ENCODE measurements around the gene FGD4. TPM values are rescaled to one million over a fixed set of nuclear protein-coding genes. Genes with fewer than 3 reads are reported as not detected.

Gene FGD4
- 0.61 and 1.9 TPM in 2 replicates for total RNA-seq (2014; rRNA removed; shearing (Covaris generic))

DNA sequence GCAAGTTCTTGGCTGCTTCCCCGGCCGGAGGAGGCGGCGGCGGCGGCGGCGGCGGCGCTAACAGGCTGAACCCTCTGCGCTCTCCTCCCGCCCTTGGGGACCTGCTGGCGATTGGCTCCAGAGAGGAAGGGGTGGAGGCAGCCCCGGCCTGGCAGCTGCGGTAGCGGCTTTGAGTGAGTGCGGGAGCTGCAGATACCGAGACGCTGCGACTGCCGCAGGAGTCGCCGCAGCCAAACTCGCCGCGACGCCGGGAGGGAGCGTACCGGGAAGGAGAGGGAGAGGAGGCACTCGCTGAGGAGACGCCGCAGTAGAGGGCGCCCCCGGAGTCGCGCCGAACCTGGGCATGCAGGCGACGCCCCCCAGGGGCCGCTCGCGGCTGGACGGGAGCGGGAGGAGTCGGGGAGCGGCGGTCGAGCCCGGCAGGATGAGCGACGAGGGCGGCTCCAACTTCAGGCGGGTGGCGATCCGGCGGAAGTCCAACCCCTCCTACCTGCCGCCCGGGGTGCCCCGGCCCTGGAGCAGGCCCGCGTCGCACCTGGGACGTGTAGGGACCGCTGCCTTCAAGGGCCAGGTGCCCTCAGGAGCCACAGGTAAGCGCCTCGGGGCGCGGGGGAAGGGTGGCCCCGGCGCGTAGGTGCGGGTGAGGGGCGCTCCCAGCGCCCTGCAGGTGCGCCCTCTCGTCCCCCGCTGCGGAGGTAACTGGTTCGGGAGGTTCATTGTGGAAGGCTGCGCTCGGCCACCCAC is at the start of gene FGD4:
Gene FGD4, plus strand, starts transcription at position 189 of the 744 bp plus-strand sequence.
- in situ Hi-C loops (cut with HindIII; ENCODE audit: low sequenced_read_pairs): no loop called here
- DNase-seq (ENCODE audit: low spot score): peak; percentile 86

DNA sequence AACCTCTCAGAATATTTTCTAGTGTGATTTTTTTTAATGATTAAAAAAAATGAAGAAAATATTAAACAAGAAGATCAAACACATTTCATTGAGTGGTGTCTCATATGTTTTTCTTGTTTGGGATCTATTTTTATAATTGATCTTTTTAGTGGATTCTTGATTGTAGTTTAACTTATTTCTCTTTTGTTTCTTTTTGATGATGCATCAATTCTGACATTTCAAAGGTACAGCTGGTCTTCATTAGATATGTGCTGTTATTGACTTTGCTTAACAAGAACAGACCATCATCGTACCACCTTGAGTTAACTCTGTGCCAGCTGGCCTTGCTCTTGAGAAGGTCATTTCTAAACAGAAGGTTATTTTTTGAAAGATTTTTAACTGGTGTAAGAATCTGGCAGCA is 45.8 kb upstream of the FGD4 start:
- in situ Hi-C loops (cut with HindIII; ENCODE audit: low sequenced_read_pairs): no loop called here
- peak; percentile 16 for DNase-seq (ENCODE audit: low spot score)

DNA sequence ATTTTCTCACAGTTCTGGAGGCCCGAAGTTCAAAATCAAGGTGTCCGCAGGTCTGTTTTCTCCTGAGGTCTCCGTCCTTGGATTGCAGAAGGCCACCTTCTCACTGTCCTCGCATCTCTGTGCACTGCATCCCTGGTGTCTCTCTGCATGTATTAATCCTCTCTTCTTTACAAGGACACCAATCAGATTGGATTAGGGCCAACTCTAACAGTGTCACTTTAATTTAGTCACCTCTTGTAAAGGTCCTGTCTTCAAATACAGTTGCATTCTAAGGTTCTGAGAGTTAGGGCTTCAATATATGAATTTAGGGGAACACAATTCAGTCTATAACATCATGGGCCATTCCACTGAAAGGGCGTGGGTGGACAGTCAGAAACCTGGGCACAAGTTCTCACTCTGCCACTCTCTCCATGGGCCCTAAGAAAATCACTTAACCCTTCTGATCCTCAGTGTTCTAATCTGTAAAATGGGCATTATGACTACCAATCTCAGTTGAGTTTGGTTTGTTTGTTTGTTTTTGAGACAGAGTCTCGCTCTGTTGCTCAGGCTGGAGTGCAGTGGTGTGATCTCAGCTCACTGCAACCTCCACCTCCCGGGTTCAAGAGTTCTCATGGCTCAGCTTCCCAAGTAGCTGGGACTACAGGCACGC is 41.6 kb upstream of the FGD4 start:
- in situ Hi-C loops (cut with HindIII; ENCODE audit: low sequenced_read_pairs): no loop called here
- DNase-seq (ENCODE audit: low spot score): no peak

DNA sequence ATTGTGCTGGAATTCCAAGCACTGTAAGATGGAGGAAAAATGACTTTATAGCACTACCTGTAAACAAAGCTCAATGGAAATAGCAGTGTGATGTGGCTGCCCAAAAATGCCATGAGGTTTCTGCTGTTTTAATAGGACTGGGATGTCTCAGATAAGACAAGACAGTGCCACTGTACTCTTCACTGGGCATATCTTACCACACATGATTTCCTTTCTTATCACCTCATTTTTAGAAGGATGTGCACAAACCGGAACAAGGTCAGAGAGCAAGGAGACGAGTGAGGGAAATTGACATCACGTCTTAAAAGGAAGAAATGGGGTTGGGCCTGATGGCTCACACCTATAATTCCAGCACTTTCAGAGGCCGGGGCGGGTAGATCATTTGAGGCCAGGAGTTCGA is 38.4 kb upstream of the FGD4 start:
- in situ Hi-C loops (cut with HindIII; ENCODE audit: low sequenced_read_pairs): no loop called here
- DNase-seq (ENCODE audit: low spot score): no peak

DNA sequence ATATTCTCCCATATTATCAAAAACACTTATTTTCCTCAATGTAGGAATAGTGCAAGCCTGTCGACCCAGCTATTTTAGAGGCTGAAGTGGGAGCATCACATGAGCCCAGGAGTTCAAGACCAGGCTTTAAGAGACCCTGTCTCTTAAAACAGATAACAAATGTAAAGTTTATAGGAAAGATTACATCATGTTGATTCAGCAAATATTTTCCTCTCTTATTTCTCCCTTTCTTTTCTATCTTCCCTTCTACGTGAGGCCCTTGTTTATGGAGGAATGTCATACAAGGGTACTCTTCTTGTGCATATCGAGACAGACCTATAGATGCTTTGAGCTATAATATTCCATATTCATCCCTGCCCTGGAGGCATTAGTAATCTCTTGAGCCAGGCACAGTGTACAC is 36.5 kb upstream of the FGD4 start:
- DNase-seq (ENCODE audit: low spot score): no peak
- in situ Hi-C loops (cut with HindIII; ENCODE audit: low sequenced_read_pairs): no loop called here

DNA sequence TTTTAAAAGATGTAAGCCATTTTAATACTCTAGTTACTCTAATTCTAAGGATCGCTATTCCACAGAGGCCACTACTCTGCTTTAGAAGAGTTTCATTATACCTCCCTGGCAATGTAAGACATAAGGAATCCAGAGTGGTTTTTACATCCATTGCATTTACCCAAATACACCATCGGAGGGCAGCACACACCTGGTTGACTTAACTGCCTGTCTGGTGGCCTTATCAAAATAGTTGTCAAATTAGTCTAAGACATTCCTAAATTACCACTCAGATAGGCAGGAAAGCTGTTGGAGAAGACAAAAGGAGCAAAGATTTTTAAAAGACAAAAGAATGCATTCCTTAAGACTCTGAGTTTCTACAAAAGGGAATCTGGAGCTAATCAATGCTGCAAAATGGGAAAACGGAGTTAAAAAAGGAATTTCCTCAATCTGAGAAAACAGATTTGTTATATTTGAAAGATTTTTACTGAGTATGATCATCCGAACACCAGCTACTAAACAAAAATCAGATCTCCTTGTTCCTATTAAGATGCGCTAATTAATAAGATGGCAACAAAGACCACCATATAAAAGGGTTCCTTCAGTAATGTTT is 33.8 kb upstream of the FGD4 start:
- in situ Hi-C loops (cut with HindIII; ENCODE audit: low sequenced_read_pairs): no loop called here
- peak; percentile 77 for DNase-seq (ENCODE audit: low spot score)

DNA sequence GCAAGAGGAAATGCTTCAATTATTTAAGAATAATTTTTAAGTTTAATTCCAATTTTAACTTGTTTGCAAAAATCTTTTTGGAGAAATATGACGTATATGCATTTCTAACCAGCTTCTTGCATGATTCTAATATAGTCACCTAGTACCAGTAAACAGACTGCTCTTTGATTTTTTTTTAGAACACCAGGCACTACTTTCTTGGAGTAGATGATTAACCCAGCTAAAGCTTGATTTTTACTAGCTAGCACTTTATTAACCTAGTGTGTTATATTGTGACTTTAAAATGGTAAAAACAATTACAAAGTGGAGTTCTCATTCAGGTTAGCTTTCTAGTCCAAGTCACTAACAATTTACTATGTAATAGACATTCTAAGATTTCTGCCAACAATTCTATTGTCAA is 32.6 kb upstream of the FGD4 start:
- no peak for DNase-seq (ENCODE audit: low spot score)
- in situ Hi-C loops (cut with HindIII; ENCODE audit: low sequenced_read_pairs): no loop called here

DNA sequence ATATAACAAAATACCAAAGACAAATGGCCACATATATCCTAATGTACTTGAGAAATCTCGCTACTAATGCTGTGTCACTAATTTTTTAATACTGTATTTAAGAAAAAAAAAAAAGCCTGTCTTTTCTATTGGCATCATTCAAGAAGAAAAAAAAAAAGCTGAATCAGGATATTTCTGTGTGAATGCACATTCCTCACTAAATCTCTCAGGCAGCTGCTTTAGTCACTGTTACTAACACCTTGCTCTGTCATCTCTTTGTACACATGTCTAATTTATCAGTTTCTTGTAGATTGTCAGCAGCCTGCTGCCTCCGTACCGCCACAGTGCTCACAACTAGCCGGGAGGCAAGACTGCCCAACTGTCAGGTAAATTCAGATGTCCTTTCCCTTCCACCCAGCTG is 32.0 kb upstream of the FGD4 start:
- in situ Hi-C loops (cut with HindIII; ENCODE audit: low sequenced_read_pairs): no loop called here
- no peak for DNase-seq (ENCODE audit: low spot score)

DNA sequence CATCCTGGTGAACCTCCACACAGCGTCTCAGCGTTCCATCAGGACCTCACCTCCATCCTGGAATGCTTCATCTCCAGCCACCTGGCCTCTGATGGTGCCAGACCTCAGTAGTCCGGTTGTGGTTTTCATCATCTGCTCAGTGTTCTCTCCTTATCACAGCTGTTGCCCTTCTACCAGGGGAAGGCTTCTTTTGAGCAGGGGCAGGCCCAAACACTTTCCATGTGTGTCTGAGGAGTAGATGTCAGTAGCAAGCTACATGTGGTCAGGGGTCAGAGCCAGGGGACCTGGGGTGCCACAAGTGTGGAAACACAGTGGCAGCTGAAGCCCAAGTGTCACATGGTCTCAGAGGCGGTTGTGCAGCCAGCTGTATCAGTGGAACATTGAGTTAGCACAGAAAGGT is 30.2 kb upstream of the FGD4 start:
- in situ Hi-C loops (cut with HindIII; ENCODE audit: low sequenced_read_pairs): no loop called here
- no peak for DNase-seq (ENCODE audit: low spot score)

DNA sequence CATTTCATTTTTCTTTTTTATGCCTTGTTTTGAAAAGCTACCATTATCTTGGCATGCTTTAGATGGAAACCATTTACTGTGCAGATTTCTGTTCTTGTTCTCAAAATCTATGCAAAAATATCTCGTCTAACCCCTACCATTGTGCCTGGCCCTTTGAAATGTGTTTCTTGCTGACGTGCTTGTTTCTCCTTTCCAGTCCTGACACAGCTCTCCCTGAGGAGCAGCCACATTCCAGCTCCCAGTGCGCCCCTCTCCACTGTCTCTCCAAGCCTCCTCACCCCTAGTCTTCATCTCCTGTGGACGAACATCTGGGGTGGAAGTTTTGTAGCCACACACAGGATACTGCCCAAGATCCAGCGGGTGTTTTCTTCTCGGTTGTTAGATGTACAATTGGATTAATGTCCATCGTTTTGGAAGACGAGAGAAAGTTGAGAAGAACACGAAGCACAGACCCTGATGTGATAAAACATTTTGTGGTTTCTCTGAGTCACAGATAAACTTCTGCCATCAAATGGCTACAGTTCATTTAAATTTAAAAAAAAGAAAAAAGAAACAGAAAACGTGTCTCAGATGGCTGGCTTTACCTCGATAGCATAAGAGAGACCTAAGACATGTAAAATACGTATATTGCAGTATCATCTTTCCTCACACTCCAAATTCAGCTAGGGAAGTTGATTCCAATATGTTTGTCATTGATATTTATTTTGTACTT is 21.9 kb upstream of the FGD4 start:
- in situ Hi-C loops (cut with HindIII; ENCODE audit: low sequenced_read_pairs): no loop called here
- no peak for DNase-seq (ENCODE audit: low spot score)

DNA sequence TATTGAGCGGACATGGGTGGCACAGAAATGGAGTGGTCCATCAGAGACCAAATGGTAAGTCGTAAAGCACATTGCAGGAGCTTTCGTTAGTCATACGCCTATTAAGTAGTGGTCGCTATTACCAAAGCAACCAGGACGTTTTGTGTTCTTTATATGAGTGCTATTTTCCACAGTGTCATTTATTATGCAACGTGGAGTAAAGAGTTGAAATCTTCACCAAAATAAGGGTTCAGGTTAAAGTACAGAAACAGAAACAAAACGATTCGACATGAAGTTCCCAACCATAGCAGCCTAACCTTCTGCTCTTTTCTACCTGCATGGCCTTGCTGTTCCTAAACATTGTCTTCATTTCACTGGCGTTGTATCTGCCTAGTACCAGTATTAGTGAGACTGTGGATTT is 20.1 kb upstream of the FGD4 start:
- DNase-seq (ENCODE audit: low spot score): no peak
- in situ Hi-C loops (cut with HindIII; ENCODE audit: low sequenced_read_pairs): no loop called here

DNA sequence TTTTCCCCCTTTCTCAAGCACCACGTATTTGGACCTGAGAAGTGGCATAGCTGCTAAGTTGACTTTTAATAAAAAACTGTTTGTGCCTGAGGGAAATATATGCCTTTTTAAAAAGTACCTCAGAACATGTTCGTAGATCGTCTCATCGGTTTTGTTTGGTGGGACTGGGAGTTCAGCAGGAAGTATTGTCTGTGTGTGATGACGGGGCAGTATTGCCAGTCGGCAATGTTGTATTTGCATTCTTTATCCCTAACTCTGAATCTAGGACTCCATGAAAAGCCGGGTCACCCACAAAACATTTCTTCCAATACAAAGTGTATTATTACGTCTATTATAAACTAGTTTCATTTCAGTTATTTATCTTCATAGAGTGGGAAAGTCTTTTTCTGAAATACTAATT is 19.7 kb upstream of the FGD4 start:
- DNase-seq (ENCODE audit: low spot score): no peak
- in situ Hi-C loops (cut with HindIII; ENCODE audit: low sequenced_read_pairs): no loop called here

DNA sequence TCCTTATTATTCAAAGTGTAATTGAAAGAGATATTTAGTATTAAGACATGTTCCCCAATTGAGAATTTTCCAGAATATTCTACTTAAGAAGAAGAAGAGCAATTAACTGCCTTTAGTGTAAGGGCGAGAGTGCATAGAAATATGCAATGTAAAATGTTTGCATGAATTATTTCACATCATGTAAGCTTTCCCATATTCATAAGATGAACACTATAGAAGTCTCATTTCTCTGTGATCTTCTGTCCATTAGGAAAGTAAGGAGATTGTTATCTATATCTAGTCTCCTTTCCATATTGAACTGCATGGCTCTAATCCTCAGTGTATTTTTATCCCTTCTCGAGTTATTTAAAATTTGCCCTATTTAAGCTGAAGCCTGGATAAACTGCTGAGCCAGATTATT is 17.1 kb upstream of the FGD4 start:
- no peak for DNase-seq (ENCODE audit: low spot score)
- in situ Hi-C loops (cut with HindIII; ENCODE audit: low sequenced_read_pairs): no loop called here

DNA sequence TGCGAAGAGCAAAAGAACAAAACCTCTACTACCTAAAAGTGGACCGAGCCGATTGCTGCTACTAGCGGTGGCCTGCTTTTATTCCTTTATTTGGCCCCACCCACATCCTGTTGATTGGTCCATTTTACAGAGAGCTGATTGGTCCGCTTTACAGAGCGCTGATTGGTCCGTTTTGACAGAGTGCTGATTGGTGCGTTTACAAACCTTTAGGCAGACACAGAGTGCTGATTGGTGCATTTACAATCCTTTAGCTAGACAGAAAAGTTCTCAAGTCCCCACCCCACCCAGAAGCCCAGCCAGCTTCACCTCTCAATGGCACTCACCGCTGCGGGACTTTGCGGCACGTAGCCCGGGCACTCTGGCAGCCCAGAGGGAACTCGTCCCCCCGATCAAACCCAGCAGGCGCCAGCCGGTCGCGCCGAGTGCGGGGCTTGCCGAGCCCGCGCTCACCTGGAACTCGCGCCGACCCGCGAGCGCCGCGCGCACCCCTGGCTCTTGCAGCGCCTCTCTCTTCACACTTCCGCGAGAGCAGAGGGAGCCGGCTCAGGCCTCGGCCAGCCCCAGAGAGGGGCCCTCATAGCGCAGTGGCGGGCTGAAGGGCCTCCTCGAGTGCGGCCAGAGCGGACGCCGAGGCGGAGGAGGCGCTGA is 8.7 kb upstream of the FGD4 start:
- DNase-seq (ENCODE audit: low spot score): no peak
- in situ Hi-C loops (cut with HindIII; ENCODE audit: low sequenced_read_pairs): no loop called here

DNA sequence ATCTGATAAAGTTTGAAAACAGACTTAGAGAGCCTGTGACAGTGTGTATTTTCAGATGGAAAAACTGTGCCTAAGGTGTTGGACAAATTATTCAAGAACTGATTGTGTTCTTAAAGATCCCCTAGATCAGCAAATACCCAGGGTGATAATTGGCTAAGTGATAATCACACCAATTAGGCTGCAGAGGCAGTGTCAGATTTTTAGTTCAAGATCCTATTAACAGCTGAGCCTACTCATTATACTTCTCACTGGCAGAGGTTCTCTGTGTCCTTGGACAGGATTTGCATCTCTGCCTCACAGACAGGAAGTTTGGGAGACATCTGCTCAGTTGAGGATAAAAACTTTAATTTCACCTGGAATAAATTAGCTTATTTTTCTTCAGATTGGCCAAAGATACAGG is 4.3 kb upstream of the FGD4 start:
- DNase-seq (ENCODE audit: low spot score): no peak
- in situ Hi-C loops (cut with HindIII; ENCODE audit: low sequenced_read_pairs): no loop called here

DNA sequence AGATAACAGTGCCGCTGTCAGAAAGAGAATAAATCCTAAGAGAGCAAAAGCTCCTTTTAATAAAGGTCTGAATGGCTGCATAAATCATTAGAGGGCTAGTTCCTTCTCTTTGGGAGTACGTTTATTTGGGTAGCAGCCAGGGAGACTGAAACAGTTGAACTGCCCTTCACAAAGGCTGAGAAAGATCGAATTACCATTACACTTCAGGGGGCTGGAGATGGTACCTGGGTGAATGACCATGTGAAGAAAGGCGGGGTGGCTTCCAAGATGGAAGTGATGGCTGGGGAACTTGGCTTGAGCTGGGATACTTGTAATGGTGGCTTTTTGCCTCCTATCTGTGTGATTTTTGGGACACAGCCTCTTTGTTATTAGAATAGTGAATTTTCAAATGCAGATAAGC is 1.7 kb upstream of the FGD4 start:
- DNase-seq (ENCODE audit: low spot score): no peak
- in situ Hi-C loops (cut with HindIII; ENCODE audit: low sequenced_read_pairs): no loop called here

DNA sequence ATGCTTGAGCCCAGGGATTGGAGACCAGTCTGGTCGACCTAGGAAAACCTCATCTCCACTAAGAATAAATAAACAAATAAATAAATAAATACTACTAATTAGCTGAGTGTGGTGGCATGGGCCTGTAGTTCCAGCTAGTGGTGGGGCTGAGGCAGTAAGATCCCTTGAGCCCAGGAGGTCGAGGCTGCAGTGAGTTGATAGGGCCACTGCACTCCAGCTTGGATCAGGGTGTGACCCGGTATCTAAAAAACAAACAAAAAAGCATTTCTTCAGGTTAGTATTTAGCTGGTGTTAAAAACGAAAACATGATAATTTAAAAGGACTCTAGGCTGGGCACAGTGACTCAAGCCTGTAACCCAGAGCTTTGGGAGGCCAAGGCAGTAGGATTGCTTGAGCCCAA is 1.2 kb upstream of the FGD4 start:
- DNase-seq (ENCODE audit: low spot score): no peak
- in situ Hi-C loops (cut with HindIII; ENCODE audit: low sequenced_read_pairs): no loop called here

DNA sequence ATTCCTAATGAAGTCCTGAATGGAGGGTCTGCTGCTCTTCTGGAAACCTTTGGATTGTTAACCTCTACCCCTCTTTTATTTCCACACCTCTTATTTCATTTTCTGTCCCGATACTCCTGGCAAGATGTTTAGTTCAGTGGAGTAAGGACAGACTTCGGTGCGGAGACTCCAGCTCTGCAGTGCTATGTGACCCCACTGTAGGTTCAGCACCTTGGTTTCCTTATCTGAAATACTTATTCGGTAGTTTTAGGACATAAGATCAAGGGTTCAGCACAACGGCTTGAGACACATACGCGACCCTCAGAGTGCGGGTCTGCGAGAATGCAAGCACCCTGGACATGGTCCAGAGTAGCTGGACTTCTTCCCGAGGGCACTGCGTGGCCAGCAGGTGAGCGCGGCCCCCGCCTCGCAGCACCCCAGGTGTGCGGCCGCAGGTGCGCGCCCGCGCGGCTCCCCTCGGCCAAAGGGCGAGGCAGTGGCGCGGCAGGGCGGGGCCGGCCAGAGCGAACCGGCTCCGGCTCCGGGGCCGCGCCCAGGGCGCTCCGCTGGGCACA is 465 bp upstream of the FGD4 start:
- in situ Hi-C loops (cut with HindIII; ENCODE audit: low sequenced_read_pairs): no loop called here

DNA sequence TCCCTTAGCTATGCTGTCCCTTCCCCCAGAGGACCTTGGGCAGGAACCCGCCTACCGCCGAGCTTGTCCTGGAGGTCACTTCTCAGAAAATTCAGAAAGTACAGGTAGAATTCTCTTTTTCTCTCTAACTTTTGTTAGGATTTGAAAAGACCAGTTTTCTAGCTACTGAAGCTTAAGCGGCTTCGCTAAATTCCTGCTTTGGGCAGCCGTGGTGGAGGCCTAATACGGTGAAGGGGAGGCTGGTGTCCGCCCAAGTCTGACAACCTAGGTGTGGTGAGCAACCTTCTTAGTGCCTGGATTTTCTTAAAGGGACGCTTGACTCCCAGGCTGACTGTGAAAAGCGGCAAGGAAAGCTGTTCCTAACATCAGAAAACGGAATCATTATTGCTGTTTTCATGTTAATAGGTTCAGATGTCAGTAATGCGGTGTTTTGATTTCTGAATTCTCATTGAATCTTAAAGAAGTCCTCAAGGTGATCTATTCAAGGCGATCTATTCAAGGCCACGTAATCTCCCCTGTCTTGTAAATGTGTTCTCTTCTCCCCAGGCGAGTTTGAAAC is 835 bp downstream of the FGD4 start:
- in situ Hi-C loops (cut with HindIII; ENCODE audit: low sequenced_read_pairs): no loop called here
- peak; percentile 36 for DNase-seq (ENCODE audit: low spot score)

More for the DNA sequence above, 465 bp upstream of the FGD4 start:
- peak; percentile 23 for DNase-seq (ENCODE audit: low spot score)

Data from G401 (cell line).